ENCODE measurements around the gene ALAS1.

Gene ALAS1

DNA sequence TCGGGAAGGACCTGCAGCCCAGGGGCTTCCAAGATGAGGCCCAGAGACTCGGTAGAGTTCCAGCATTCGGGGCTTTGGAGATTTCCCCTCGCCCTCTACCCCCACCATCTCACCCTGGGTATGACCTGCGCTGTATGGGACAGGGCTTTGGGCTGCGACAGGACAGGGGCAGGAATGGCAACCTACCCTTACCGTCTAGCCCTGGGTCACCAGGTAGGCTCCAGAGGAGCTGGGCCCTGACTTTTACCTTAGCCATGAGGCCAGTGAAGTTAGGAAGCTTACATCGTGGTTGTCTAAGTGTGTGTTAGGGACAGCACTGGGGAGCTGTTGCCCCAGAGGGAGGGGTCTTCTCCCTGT is 48.3 kb downstream of the ALAS1 start:
- no peak for DNase-seq (ENCODE audit: low read depth, low spot score)
- POLR2A ChIA-PET, result interaction anchor here (0.6 to 2.0 kb wide), 4 partner anchors 9 to 1680 kb away, joined by 3 to 8 read pairs (median 7); partner anchors contain the start of gene WDR82
- CTCF ChIA-PET, result interaction anchor here (1.1 to 1.5 kb wide), 2 partner anchors 11 to 26 kb away, joined by 3 to 6 read pairs; no protein-coding TSS in a partner anchor
- H3K4me3 ChIP-seq (ENCODE audit: low read depth, low read length), result peak overlapping the region; percentile 68
- TF ChIP-seq, protein P1, sequence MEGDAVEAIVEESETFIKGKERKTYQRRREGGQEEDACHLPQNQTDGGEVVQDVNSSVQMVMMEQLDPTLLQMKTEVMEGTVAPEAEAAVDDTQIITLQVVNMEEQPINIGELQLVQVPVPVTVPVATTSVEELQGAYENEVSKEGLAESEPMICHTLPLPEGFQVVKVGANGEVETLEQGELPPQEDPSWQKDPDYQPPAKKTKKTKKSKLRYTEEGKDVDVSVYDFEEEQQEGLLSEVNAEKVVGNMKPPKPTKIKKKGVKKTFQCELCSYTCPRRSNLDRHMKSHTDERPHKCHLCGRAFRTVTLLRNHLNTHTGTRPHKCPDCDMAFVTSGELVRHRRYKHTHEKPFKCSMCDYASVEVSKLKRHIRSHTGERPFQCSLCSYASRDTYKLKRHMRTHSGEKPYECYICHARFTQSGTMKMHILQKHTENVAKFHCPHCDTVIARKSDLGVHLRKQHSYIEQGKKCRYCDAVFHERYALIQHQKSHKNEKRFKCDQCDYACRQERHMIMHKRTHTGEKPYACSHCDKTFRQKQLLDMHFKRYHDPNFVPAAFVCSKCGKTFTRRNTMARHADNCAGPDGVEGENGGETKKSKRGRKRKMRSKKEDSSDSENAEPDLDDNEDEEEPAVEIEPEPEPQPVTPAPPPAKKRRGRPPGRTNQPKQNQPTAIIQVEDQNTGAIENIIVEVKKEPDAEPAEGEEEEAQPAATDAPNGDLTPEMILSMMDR (IDR thresholded peaks at IDR 0.05; ENCODE audit: insufficient read depth, low read length, missing control alignments), result no peak

DNA sequence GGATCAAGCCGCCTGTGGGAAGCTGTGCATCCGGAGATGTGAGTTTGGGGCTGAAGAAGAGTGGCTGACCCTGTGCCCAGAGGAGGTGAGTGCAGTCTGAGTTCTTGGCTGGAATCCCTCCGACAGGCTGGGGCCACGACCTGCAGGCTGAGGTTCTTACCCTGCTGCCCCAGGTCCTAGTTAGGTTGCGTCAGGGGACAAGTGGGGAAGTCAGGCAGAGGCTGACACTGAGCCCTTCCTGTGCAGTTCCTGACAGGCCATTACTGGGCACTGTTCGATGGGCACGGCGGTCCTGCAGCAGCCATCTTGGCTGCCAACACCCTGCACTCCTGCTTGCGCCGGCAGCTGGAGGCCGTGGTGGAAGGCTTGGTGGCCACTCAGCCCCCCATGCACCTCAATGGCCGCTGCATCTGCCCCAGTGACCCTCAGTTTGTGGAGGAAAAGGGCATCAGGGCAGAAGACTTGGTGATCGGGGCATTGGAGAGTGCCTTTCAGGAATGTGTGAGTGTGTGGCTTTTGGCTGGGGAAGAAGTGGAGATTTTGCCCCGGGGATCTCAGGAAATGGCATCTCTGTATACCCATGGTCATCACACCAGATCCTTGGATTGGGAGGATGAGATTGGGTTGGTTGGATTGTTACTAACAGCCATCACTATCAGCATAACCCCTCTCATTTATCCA is 48.9 kb downstream of the ALAS1 start:
- ChIA-PET CTCF (interaction anchor here (1.1 to 1.5 kb wide), 2 partner anchors 12 to 26 kb away, joined by 3 to 6 read pairs; no protein-coding TSS in a partner anchor), POLR2A (interaction anchor here (0.6 to 2.0 kb wide), 4 partner anchors 10 to 39 kb away, joined by 3 to 8 read pairs (median 6); no protein-coding TSS in a partner anchor)
- TF ChIP-seq, protein P1 (IDR thresholded peaks at IDR 0.05; ENCODE audit: insufficient read depth, low read length, missing control alignments), result no peak
- H3K4me3 ChIP-seq (ENCODE audit: low read depth, low read length), result peak overlapping the region; percentile 68; the same call in 1 of the 2 replicates
- no peak for DNase-seq (ENCODE audit: low read depth, low spot score)

DNA sequence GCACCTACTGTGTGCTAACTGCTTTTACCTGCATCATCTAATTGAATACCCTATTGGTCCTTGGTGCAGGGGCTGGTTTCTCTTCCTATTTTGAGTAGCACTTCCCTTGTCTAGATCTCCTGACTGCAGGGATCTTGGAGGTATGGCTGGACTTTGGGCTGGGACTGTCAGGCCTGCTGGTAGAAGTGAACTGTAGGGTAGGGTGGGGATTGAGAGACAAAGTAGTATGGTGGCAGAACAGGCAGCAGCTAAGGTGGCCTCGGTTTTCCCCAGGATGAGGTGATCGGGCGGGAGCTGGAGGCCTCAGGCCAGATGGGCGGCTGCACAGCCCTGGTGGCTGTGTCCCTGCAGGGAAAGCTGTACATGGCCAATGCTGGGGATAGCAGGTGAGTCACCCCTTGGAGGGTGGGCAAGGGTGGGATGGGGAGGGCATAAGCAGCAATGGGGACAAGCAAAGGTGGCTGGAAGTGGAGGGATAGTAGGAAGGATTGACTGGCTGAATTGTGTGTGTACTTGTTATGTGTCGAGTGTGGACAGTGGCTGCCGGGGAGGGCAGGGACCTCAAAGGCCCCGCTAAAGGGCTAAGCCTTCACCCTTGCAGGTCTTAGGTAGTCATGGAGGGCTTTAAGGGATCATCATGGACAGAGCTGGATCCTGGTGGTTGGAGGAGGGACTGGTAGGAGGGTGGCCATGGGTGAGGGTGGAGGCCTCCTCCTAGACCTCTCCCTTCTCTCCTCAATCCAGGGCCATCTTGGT is 49.6 kb downstream of the ALAS1 start:
- CTCF ChIA-PET, result interaction anchor here (0.8 to 1.5 kb wide), 6 partner anchors 9 to 201 kb away, joined by 4 to 8 read pairs (median 4); no protein-coding TSS in a partner anchor
- H3K4me3 ChIP-seq (ENCODE audit: low read depth, low read length), result no peak overlapping the region
- POLR2A ChIA-PET, result interaction anchor here (0.6 to 1.9 kb wide), 3 partner anchors 30 to 38 kb away, joined by 3 to 9 read pairs (median 4); partner anchors contain the start of gene WDR82
- TF ChIP-seq, protein P1 (IDR thresholded peaks at IDR 0.05; ENCODE audit: insufficient read depth, low read length, missing control alignments), result no peak
- DNase-seq (ENCODE audit: low read depth, low spot score), result no peak

DNA sequence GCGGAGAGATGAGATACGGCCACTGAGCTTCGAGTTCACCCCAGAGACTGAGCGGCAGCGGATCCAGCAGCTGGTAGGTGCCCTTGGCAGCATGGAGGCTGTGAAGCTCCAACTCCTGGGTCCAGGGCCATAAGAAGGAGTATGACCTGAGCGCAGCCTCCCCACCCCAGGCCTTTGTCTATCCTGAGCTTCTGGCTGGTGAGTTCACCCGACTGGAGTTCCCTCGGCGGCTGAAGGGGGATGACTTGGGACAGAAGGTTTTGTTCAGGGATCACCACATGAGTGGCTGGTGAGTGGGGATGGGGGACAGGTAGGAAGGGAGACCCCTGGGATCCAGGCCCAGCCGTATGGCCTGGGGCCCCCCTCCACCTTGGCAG is 50.2 kb downstream of the ALAS1 start:
- DNase-seq (ENCODE audit: low read depth, low spot score), result no peak
- CTCF ChIA-PET, result interaction anchor here (0.8 to 1.5 kb wide), 6 partner anchors 8 to 200 kb away, joined by 4 to 8 read pairs (median 4); no protein-coding TSS in a partner anchor
- no peak overlapping the region for H3K4me3 ChIP-seq (ENCODE audit: low read depth, low read length)
- TF ChIP-seq, protein P1 (IDR thresholded peaks at IDR 0.05; ENCODE audit: insufficient read depth, low read length, missing control alignments), result no peak
- POLR2A ChIA-PET, result interaction anchor here (0.7 to 1.9 kb wide), 4 partner anchors 8 to 30 kb away, joined by 3 to 9 read pairs (median 4); partner anchors contain the start of gene WDR82

DNA sequence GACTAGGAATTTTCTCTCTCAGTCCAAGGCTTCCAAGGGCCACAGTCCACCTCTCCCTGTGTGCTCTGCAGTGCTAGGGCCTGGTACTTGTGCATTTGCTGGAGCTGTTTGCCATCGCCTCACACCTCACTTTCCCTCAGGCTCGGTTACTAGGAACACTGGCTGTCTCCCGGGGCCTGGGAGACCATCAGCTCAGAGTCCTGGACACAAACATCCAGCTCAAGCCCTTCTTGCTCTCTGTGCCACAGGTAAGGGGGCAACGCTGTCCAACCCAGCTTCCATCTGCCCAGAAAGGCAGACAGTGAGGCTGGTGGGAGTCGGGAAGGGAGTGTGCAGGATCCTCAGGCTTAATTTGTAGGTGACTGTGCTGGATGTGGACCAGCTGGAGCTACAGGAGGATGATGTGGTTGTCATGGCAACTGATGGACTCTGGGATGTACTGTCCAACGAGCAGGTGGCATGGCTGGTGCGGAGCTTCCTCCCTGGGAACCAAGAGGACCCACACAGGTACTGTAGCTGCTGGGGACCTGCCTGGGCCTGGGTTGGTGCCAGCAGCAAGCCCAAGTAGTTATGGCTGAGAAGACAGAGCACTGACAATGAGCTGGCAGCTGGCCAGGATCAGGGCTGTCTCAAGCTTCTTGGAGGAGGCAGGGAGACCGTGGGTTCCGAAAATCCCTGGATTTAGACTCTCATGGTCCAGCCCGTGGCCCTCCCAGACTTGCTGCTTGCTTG is 51.0 kb downstream of the ALAS1 start:
- no peak overlapping the region for H3K4me3 ChIP-seq (ENCODE audit: low read depth, low read length)
- ChIA-PET POLR2A (interaction anchor here (0.7 to 1.9 kb wide), 4 partner anchors 9 to 29 kb away, joined by 3 to 9 read pairs (median 4); partner anchors contain the start of gene WDR82), CTCF (interaction anchor here (0.6 to 1.5 kb wide), 8 partner anchors 8 to 199 kb away, joined by 3 to 8 read pairs (median 4); no protein-coding TSS in a partner anchor)
- TF ChIP-seq, protein P1 (IDR thresholded peaks at IDR 0.05; ENCODE audit: insufficient read depth, low read length, missing control alignments), result no peak
- DNase-seq (ENCODE audit: low read depth, low spot score), result no peak

Data from AG04449 (cell line).